H9 (cell line): ENCODE results near the gene VSIG10L. TPM values are rescaled to one million over a fixed set of nuclear protein-coding genes. Genes with fewer than 3 reads are reported as not detected.

Experiments used
- DNase-seq: peaks from one replicate; pipeline ENCODE4 v3.0.0-alpha.2; 2017
- H2AFZ ChIP-seq: one replicate; pipeline ENCODE4 v1.6.1; 2013; ENCODE audit warnings: mild to moderate bottlenecking, low read length, control low read depth, moderate library complexity
- H2AK5ac ChIP-seq: 2 replicates; pipeline ENCODE4 v1.6.1; 2013; ENCODE audit warnings: low read length, control low read depth, mixed read lengths; ENCODE audit not compliant: insufficient read length
- H2BK120ac ChIP-seq: one replicate; pipeline ENCODE4 v1.6.1; 2013; ENCODE audit warnings: low read depth, mild to moderate bottlenecking, low read length, control low read depth, inconsistent platforms; ENCODE audit not compliant: poor library complexity, severe bottlenecking
- H2BK12ac ChIP-seq: 2 replicates; pipeline ENCODE4 v1.6.1; 2013; ENCODE audit warnings: low read length, control low read depth, mixed read lengths, low read depth; ENCODE audit not compliant: insufficient read length
- H2BK15ac ChIP-seq: 2 replicates; pipeline ENCODE4 v1.6.1; 2013; ENCODE audit warnings: low read depth, low read length, control low read depth
- H2BK20ac ChIP-seq: one replicate; pipeline ENCODE4 v1.6.1; 2013; ENCODE audit warnings: low read depth, mild to moderate bottlenecking, low read length, control low read depth, inconsistent platforms; ENCODE audit not compliant: poor library complexity, severe bottlenecking
- H2BK5ac ChIP-seq: 2 replicates; pipeline ENCODE4 v1.6.1; 2013; ENCODE audit warnings: low read length, control low read depth, mixed read lengths; ENCODE audit not compliant: insufficient read length
- H3K14ac ChIP-seq: 2 replicates; pipeline ENCODE4 v1.6.1; 2013; ENCODE audit warnings: low read length, control low read depth; ENCODE audit not compliant: insufficient read depth
- H3K18ac ChIP-seq: 2 replicates; pipeline ENCODE4 v1.6.1; 2013; ENCODE audit warnings: low read depth, mild to moderate bottlenecking, mixed read lengths, low read length, control low read depth; ENCODE audit not compliant: insufficient read length
- H3K23ac ChIP-seq: 2 replicates; pipeline ENCODE4 v1.6.1; 2013; ENCODE audit warnings: low read length, control low read depth, mixed read lengths, low read depth; ENCODE audit not compliant: insufficient read length
- H3K23me2 ChIP-seq: 2 replicates; pipeline ENCODE4 v1.6.1; 2013; ENCODE audit warnings: low read depth, mild to moderate bottlenecking, mixed read lengths, low read length, control low read depth; ENCODE audit not compliant: insufficient read length, poor library complexity, severe bottlenecking
- H3K27ac ChIP-seq: 2 replicates; pipeline ENCODE4 v1.5.1; 2013; ENCODE audit warnings: low read length, control low read depth, mixed read lengths, low read depth; ENCODE audit not compliant: insufficient read length
- H3K27me3 ChIP-seq: 2 replicates; pipeline ENCODE4 v1.6.1; 2013; ENCODE audit warnings: low read length, control low read depth, inconsistent platforms; ENCODE audit not compliant: insufficient read depth
- H3K4ac ChIP-seq: 2 replicates; pipeline ENCODE4 v1.6.1; 2013; ENCODE audit warnings: low read depth, mild to moderate bottlenecking, control low read depth, inconsistent platforms, low read length, moderate library complexity
- H3K4me1 ChIP-seq: 2 replicates; pipeline ENCODE4 v1.6.1; 2013; ENCODE audit warnings: low read length, control low read depth, inconsistent platforms; ENCODE audit not compliant: insufficient read depth
- H3K4me2 ChIP-seq: 2 replicates; pipeline ENCODE4 v1.6.1; 2013; ENCODE audit warnings: low read length, control low read depth, mixed read lengths; ENCODE audit not compliant: insufficient read length, insufficient read depth
- H3K56ac ChIP-seq: 2 replicates; pipeline ENCODE4 v1.6.1; 2013; ENCODE audit warnings: low read depth, mild to moderate bottlenecking, mixed read lengths, low read length, control low read depth; ENCODE audit not compliant: insufficient read length
- H3K79me1 ChIP-seq: 2 replicates; pipeline ENCODE4 v1.6.1; 2013; ENCODE audit warnings: low read depth, mild to moderate bottlenecking, moderate library complexity, low read length, control low read depth, inconsistent platforms; ENCODE audit not compliant: insufficient read depth, poor library complexity, severe bottlenecking
- H3K79me2 ChIP-seq: 2 replicates; pipeline ENCODE4 v1.6.1; 2013; ENCODE audit warnings: low read length, control low read depth, inconsistent platforms; ENCODE audit not compliant: insufficient read depth
- H3K9ac ChIP-seq: 2 replicates; pipeline ENCODE4 v1.6.1; 2013; ENCODE audit warnings: low read length, control low read depth, mixed read lengths; ENCODE audit not compliant: insufficient read length; ENCODE audit errors: extremely low read depth
- H3K9me3 ChIP-seq: one replicate; pipeline ENCODE4 v1.6.1; 2013; ENCODE audit warnings: low read depth, low read length, inconsistent platforms; ENCODE audit not compliant: control insufficient read depth
- H3T11ph ChIP-seq: one replicate; pipeline ENCODE4 v1.6.1; 2013; ENCODE audit warnings: mild to moderate bottlenecking, low read length, control low read depth, inconsistent platforms
- H4K20me1 ChIP-seq: one replicate; pipeline ENCODE4 v1.6.1; 2013; ENCODE audit not compliant: control insufficient read depth, insufficient read length, insufficient read depth
- H4K5ac ChIP-seq: 2 replicates; pipeline ENCODE4 v1.6.1; 2013; ENCODE audit warnings: low read depth, mild to moderate bottlenecking, mixed read lengths, low read length, control low read depth; ENCODE audit not compliant: insufficient read length
- H4K8ac ChIP-seq: replicated peaks from 2 replicates; pipeline ENCODE4 v1.6.1; 2013; ENCODE audit warnings: low read length, control low read depth, mixed read lengths, low read depth; ENCODE audit not compliant: insufficient read length
- H4K91ac ChIP-seq: 2 replicates; pipeline ENCODE4 v1.6.1; 2013; ENCODE audit warnings: low read depth, mild to moderate bottlenecking, moderate library complexity, mixed read lengths, low read length, control low read depth; ENCODE audit not compliant: insufficient read length
- H3K27ac Mint-ChIP-seq, 3 experiments: 2 replicates in 2 of 3; 3 replicates in 1 of 3; pipeline ENCODE4 v1.8.0; 2020 to 2021; ENCODE audit warnings: mixed read lengths in 3 of 3, mild to moderate bottlenecking in 1 of 3, moderate library complexity in 1 of 3
- H3K27me3 Mint-ChIP-seq: 2 replicates; pipeline ENCODE4 v1.8.0; 2021; ENCODE audit warnings: low read depth, mild to moderate bottlenecking, moderate library complexity, mixed read lengths
- H3K36me3 Mint-ChIP-seq, 3 experiments: 2 replicates in 2 of 3; 3 replicates in 1 of 3; pipeline ENCODE4 v1.8.0; 2020 to 2021; ENCODE audit warnings: low read depth in 3 of 3, mixed read lengths in 3 of 3; ENCODE audit not compliant: insufficient read depth in 1 of 3
- H3K4me1 Mint-ChIP-seq, 2 experiments: 2 replicates each; pipeline ENCODE4 v1.8.0; 2020; ENCODE audit warnings: mixed read lengths in 2 of 2
- H3K4me3 Mint-ChIP-seq, 2 experiments: 2 replicates in 1 of 2; 3 replicates in 1 of 2; pipeline ENCODE4 v1.8.0; 2020 to 2021; ENCODE audit warnings: mild to moderate bottlenecking in 2 of 2, mixed read lengths in 2 of 2, moderate library complexity in 1 of 2
- H3K9me3 Mint-ChIP-seq, 2 experiments: 2 replicates in 1 of 2; 3 replicates in 1 of 2; pipeline ENCODE4 v1.8.0; 2020; ENCODE audit warnings: mild to moderate bottlenecking in 2 of 2, mixed read lengths in 2 of 2, moderate library complexity in 1 of 2
- WGBS: extraction: QIAGEN DNeasy Blood & Tissue Kit; methylation state at CpG from one replicate; pipeline ENCODE4 v1.1.7; 2013; ENCODE audit warnings: missing lambda C conversion rate, low lambda C conversion rate, mixed read lengths; ENCODE audit not compliant: insufficient read length; ENCODE audit errors: extremely low coverage; 5-methylcytosine and 5-hydroxymethylcytosine counted together
- total RNA-seq: library from RNA; stranded (reverse); gene quantifications from 2 replicates; pipeline ENCODE4 v1.2.1, GENCODE V29; 2021
- TF ChIP-seq, protein P1 (sequence below): fragments of 200-600 bp; sonication (generic); conservative IDR thresholded peaks from 3 replicates; pipeline ENCODE4 v1.8.0; 2021; ENCODE audit warnings: antibody characterized with exemption, mild to moderate bottlenecking

VSIG10L gene
- total RNA-seq, 1 experiment from 2014 or later: 5.6 TPM

DNA sequence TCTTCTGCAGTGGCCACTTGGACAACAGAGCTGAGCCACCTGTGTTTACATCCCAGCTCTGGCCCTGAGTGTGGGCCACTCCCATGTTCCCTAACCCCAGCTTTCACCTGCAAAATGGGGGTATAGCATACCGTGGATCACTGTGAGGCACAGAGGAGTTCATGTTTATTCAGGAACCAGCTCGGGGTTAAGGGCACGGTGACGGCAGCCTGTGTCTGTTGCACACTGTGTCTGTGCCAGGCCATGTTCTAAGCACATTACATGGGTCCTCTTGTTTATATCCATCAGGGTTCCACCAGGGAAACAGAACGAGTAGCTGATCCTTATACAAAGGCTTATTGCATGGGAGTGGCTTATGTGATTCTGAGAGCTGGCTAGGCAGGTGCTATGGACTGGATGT is 44.5 kb downstream of the VSIG10L start:
- Histone ChIP-seq H3K56ac (no peak overlapping the region), H2BK5ac (no peak overlapping the region), H4K20me1 (no peaks in the 10 kb centered on the region), H3K79me1 (no peaks in the 10 kb centered on the region), H3K4me2 (no peak overlapping the region), H3K79me2 (no peaks in the 10 kb centered on the region), H3T11ph (no peak overlapping the region), H3K14ac (no peak overlapping the region), H2AK5ac (no peak overlapping the region), H3K9me3 (no peaks in the 10 kb centered on the region), H3K9ac (no peak overlapping the region), H3K23me2 (no peaks in the 10 kb centered on the region), H2AFZ (no peak overlapping the region), H2BK15ac (no peak overlapping the region), H2BK120ac (no peak overlapping the region), H3K4me1 (peaks cover 23% of the 10 kb centered on the region; the same call in 1 of the 2 replicates), H4K8ac (no peak overlapping the region), H4K91ac (no peak overlapping the region), H2BK12ac (no peak overlapping the region), H4K5ac (no peak overlapping the region), H2BK20ac (no peak overlapping the region), H3K23ac (no peak overlapping the region), H3K27ac (no peak overlapping the region), H3K4ac (no peak overlapping the region), H3K27me3 (no peaks in the 10 kb centered on the region), H3K18ac (no peak overlapping the region)
- Mint-ChIP-seq H3K27me3 (peaks cover 3% of the 10 kb centered on the region; the same call in 1 of the 2 replicates), H3K9me3 (0 out of 5 replicates have a peak, but pooled peaks cover 0 to 2% of the 10 kb centered on the region in 2 experiments), H3K36me3 (no peaks in the 10 kb centered on the region), H3K4me1 (peaks cover 41 to 48% of the 10 kb centered on the region in 2 experiments), H3K27ac (no peak overlapping the region), H3K4me3 (no peak overlapping the region)
- TF ChIP-seq, protein P1, sequence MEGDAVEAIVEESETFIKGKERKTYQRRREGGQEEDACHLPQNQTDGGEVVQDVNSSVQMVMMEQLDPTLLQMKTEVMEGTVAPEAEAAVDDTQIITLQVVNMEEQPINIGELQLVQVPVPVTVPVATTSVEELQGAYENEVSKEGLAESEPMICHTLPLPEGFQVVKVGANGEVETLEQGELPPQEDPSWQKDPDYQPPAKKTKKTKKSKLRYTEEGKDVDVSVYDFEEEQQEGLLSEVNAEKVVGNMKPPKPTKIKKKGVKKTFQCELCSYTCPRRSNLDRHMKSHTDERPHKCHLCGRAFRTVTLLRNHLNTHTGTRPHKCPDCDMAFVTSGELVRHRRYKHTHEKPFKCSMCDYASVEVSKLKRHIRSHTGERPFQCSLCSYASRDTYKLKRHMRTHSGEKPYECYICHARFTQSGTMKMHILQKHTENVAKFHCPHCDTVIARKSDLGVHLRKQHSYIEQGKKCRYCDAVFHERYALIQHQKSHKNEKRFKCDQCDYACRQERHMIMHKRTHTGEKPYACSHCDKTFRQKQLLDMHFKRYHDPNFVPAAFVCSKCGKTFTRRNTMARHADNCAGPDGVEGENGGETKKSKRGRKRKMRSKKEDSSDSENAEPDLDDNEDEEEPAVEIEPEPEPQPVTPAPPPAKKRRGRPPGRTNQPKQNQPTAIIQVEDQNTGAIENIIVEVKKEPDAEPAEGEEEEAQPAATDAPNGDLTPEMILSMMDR: no peak
- WGBS: no CpG with 5 or more reads among the region's 5 CpGs
- no peak for DNase-seq
